Memory B cell (primary cell): Measurements from ENCODE around the gene LRRC23.
A peak's percentile ranks its signal among the peaks of the same experiment; 100 is the strongest.

ENCODE experiments used
- ATAC-seq: fragments of 150-1000 bp; cut with Tn5 transposase; 2 replicates; pipeline ENCODE4 v1.10.0; 2021; ENCODE audit warnings: low read depth, mild to moderate bottlenecking, moderate library complexity
- DNase-seq, 2 donors: peaks; one replicate each; pipeline ENCODE4 v3.0.0; 2022; ENCODE audit warnings: low spot score in 2 of 2
- H3K27ac Mint-ChIP-seq: one replicate; pipeline ENCODE4 v1.8.0; 2022; ENCODE audit warnings: mild to moderate bottlenecking, moderate library complexity, mixed read lengths
- H3K27me3 Mint-ChIP-seq: one replicate; pipeline ENCODE4 v1.8.0; 2022; ENCODE audit warnings: mixed read lengths
- H3K36me3 Mint-ChIP-seq: one replicate; pipeline ENCODE4 v1.8.0; 2022; ENCODE audit warnings: mild to moderate bottlenecking, mixed read lengths
- H3K4me1 Mint-ChIP-seq: one replicate; pipeline ENCODE4 v1.8.0; 2022; ENCODE audit warnings: mixed read lengths
- H3K4me3 Mint-ChIP-seq: one replicate; pipeline ENCODE4 v1.8.0; 2022; ENCODE audit warnings: mild to moderate bottlenecking, moderate library complexity, mixed read lengths
- H3K9me3 Mint-ChIP-seq: one replicate; pipeline ENCODE4 v1.8.0; 2022; ENCODE audit warnings: mixed read lengths

LRRC23 gene

DNA sequence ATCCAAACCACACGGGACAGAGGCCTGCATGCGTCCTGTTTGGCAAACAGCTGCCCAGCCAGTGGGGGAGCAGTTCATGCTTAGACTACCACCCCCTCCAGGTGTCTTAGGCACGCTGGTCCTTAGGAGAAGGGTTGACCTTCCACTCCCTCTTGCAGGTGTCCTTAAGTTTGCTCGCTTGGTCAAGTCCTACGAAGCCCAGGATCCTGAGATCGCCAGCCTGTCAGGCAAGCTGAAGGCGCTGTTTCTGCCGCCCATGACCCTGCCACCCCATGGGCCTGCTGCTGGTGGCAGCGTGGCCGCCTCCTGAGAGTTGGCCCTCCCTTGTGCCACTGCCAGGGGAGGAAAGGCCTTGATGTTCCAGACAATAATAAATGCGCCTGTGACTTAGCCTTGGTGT, 41.0 kb downstream of the LRRC23 start:
- Mint-ChIP-seq H3K27ac (peak overlapping the region; percentile 94), H3K27me3 (no peaks in the 10 kb centered on the region), H3K36me3 (no peaks in the 10 kb centered on the region), H3K9me3 (no peaks in the 10 kb centered on the region), H3K4me1 (peaks cover 52% of the 10 kb centered on the region), H3K4me3 (peak overlapping the region; percentile 78)
- ATAC-seq (no peak), DNase-seq (no peak)

DNA sequence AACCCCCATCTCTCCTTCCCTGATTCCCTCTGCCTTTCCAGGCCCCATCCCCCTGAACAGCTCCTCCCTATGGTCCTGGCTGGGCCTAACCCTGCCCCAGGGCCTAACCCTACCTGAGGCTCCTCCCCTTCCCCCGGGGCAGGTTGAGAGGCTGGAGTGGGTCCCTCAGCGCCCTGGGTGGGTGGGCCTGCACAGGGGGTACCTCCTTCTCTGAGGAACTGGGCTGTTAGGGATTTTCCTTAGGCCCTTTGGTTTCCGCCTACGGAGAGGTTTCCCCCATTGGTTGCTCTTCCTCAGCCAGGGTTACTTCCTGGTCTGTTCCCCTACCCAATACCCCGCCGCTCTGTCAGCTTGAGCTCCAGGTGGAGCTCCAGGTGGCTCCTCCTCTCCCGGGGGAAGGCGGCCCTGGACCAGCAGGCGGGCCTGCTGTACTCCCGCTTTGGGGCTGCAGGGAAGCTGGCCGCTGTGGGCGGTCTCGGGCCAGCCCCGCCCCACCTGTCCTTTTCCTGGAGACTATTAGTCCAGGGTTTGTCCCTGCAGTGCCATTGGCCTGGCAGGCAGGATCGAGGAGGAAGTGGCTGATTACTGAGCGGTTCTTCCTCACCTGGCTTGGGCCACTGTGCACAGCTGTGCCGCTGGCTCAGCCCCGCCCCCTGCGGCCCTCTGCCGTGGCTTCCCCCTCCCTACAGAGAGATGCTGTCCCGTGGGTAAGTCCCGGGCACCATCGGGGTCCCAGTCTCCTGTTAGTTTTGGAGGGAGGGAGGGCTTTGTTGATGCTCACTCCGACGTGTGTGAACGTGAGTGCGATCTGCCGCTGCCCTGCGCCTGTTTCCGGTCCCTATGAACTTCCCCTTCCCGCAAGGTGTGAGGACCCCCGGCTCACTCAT, 41.7 kb downstream of the LRRC23 start:
- Mint-ChIP-seq H3K27me3 (no peaks in the 10 kb centered on the region), H3K4me1 (peaks cover 56% of the 10 kb centered on the region), H3K27ac (peak overlapping the region; percentile 94), H3K9me3 (no peaks in the 10 kb centered on the region), H3K4me3 (peak overlapping the region; percentile 78), H3K36me3 (no peaks in the 10 kb centered on the region)
- peak; percentile 62 to 66 for DNase-seq
- peak; percentile 33 for ATAC-seq

DNA sequence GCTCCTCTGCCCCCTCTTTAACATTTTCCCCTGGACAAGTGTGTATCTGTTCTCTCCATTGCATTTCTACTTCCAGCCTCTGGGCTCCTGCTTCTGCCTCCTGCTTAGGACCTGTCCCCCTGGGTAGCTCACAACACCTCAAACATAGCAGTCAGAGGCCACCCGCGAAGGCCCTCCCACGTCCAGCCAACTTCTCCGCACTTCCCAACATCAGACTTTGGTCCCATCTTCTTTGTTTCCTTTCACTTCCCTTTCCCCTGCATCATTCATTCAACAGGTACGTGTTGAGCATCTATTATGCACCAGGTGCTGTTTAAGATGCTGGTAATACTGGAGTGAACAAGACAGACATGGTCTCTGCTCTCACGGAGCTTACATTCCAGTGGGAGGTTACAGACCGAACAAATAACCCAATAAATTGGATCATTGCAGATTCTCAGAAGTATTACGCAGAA, 42.3 kb downstream of the LRRC23 start:
- peaks cover 56% of the 10 kb centered on the region for H3K4me1 Mint-ChIP-seq
- peak overlapping the region; percentile 94 for H3K27ac Mint-ChIP-seq
- ATAC-seq (no peak), DNase-seq (no peak)
- peaks cover 4% of the 10 kb centered on the region for H3K36me3 Mint-ChIP-seq
- H3K9me3 Mint-ChIP-seq, result no peaks in the 10 kb centered on the region
- H3K27me3 Mint-ChIP-seq, result no peaks in the 10 kb centered on the region
- peak overlapping the region; percentile 78 for H3K4me3 Mint-ChIP-seq

DNA sequence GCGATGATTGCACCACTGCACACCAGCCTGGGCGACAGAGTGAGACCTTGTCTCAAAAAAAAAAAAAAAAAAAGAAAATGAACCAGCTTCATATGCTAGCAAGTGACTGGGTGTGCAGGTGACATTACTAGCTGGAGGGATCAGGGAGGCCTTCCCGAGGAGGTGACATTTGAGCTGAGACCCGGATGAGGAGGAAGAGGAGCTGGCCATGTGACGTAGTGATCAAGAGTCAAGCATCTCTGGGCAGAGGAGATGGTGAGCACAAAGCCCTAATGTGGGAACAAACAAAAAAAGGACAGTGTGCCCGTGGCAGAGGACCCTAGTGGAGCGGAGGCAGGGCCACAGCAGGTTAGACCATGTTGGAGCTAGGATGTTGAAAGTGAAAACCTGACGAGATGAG, 43.0 kb downstream of the LRRC23 start:
- Mint-ChIP-seq H3K27ac (peak overlapping the region; percentile 94), H3K36me3 (peaks cover 11% of the 10 kb centered on the region), H3K4me1 (peaks cover 56% of the 10 kb centered on the region), H3K9me3 (no peaks in the 10 kb centered on the region), H3K4me3 (peak overlapping the region; percentile 54), H3K27me3 (no peaks in the 10 kb centered on the region)
- ATAC-seq (no peak), DNase-seq (no peak)

DNA sequence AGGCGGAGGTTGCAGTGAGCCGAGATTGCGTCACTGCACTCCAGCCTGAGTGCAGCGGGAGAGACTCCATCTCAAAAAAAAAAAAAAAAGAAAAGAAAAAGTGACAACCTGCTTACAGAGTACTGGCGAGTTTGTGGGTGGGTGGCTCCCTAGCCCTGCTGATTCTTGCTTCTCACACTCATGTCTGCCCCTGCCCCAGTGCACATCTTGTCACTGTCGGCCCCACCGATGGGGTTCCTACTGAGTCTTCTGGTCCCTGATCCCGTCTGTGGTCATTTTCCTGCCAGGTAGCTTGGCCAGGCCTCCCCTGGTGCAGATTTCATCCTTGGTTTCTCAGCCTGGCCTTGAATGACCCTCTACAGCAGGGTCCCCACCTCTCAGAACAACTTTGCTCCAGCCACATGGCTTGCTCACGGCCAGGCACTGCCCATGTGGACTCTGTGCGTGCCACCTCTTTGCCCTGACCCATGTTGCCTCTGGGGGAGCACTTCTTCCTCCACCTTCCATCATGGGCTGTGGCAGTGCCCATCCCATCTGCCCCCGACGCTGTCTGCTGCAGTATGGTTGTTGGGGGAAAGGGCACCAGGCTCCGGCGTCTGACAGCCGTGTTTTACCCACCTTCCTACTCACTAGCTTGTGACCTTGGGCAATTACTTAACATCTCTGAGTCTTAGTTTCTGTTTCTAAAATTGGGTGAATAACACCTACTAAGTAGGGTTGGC, 44.4 kb downstream of the LRRC23 start:
- Mint-ChIP-seq H3K27ac (peak overlapping the region; percentile 94), H3K36me3 (peaks cover 21% of the 10 kb centered on the region), H3K4me3 (peak overlapping the region; percentile 73), H3K4me1 (peaks cover 55% of the 10 kb centered on the region), H3K9me3 (no peaks in the 10 kb centered on the region), H3K27me3 (no peaks in the 10 kb centered on the region)
- ATAC-seq (peak; percentile 3), DNase-seq (peak in 1 of 2 donors; percentile 22)

DNA sequence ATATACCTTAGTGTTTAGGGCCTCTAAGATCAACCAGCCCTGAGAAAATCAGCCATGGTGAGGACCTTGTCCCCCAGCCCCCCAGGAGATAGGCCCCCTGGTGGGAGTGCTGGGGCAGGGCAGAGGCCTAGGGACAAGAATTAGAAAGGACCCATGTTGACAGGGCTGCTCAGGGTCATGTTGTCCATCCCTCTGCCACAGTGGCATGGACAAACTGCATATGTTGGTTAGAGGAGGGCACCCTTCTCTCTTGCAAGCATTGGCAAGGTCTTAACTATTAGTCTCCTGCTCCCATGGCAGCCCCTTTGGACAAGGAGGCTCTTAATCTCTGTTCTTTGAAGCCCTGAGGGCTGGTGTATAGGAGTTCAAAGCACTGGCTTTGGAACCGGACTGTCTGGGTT, 45.8 kb downstream of the LRRC23 start:
- no peaks in the 10 kb centered on the region for H3K9me3 Mint-ChIP-seq
- peak overlapping the region; percentile 94 for H3K27ac Mint-ChIP-seq
- H3K4me1 Mint-ChIP-seq, result peaks cover 62% of the 10 kb centered on the region
- DNase-seq (no peak), ATAC-seq (no peak)
- H3K4me3 Mint-ChIP-seq, result peak overlapping the region; percentile 99
- H3K27me3 Mint-ChIP-seq, result no peaks in the 10 kb centered on the region
- H3K36me3 Mint-ChIP-seq, result peaks cover 32% of the 10 kb centered on the region

DNA sequence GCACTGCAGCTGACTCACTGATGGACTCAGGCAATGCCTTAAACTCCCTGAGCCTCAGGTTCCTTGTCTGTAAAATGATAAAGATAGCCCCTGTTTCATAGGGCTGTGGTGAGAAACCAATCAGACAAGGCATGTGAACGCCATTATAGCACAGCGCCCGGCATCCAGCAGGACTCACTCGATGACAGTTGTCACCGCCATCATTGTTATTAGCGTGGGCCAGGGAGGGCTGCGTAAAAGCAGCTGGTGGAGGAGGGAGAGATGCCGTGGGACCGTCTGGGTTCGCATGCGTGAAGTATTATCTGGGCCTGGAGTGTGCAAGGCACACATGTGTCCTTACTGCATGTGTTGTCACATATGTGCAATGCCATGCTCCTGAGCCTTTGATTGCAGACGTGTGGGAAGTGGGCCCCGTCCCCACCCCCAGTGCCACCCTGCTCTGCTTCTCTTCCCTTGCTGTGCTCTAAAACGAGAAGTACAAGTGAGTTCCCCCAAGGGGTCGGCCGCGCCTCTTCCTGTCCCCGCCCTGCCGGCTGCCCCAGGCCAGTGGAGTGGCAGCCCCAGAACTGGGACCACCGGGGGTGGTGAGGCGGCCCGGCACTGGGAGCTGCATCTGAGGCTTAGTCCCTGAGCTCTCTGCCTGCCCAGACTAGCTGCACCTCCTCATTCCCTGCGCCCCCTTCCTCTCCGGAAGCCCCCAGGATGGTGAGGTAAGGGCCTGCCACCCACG, 46.4 kb downstream of the LRRC23 start, which contains the start of gene PTPN6:
Gene PTPN6, plus strand, starts transcription at position 546 of the 730 bp plus-strand sequence. Its CDS starts 157 bp downstream, at position 703.
- ATAC-seq (peak; percentile 65), DNase-seq (peak; percentile 69 to 73)
- H3K4me1 Mint-ChIP-seq, result peaks cover 63% of the 10 kb centered on the region
- H3K27me3 Mint-ChIP-seq, result no peaks in the 10 kb centered on the region
- H3K4me3 Mint-ChIP-seq, result peak within 1 kb of the TSS; percentile 99
- no peaks in the 10 kb centered on the region for H3K9me3 Mint-ChIP-seq
- H3K36me3 Mint-ChIP-seq, result peaks cover 38% of the 10 kb centered on the region
- peak within 1 kb of the TSS; percentile 94 for H3K27ac Mint-ChIP-seq

DNA sequence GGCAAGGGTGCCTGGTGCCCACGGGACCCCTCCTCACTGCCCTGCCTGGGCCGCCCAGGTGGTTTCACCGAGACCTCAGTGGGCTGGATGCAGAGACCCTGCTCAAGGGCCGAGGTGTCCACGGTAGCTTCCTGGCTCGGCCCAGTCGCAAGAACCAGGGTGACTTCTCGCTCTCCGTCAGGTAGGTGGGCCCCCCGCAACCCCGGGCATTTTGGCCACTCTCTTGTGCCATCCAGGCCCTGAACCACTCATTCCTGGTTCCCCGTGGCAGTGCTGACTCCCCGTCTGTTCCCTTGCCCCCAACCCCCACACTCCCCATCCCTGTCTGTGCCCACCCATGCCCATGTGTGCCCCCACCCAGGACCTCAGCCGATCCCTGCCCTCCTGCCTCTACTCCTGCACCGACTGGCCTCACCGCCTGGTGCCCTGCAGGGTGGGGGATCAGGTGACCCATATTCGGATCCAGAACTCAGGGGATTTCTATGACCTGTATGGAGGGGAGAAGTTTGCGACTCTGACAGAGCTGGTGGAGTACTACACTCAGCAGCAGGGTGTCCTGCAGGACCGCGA, 47.0 kb downstream of the LRRC23 start:
- no peaks in the 10 kb centered on the region for H3K27me3 Mint-ChIP-seq
- H3K27ac Mint-ChIP-seq, result peak overlapping the region; percentile 94
- no peak for DNase-seq
- no peaks in the 10 kb centered on the region for H3K9me3 Mint-ChIP-seq
- H3K4me3 Mint-ChIP-seq, result peak overlapping the region; percentile 99
- no peak for ATAC-seq
- H3K36me3 Mint-ChIP-seq, result peaks cover 43% of the 10 kb centered on the region
- H3K4me1 Mint-ChIP-seq, result peaks cover 64% of the 10 kb centered on the region

DNA sequence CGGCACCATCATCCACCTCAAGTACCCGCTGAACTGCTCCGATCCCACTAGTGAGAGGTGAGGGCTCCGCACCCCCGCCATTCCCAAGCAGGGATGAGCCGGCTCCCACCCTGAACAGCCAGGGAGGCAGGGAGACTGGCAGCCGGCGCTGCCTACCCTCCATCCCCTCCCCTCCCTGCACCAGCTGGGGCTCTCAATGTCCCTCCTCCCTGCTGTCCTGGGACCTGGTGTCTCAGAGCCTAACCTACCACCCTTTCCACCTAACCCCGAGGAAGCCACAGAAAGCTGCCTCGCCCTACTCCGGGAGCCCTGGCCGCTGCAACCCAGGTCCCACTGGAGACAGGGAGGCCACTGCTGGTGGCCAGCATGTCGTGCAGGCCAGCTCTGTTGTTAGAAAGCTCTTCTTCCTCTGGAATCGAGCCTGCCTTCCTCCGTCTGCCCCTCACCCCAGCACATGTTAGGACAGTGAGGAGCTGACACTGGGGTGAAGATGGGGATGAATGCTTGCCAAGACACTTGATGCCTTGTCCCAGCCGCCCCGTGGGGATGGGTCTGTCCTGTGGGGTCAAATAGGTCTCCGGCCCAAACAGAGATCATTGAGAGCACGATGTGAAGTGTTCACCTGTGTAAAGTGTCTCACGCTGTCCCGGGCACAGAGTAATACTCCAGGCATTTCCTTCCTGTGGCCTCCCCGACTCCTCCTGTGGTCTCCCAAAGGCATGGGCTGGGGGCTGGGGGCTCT, 47.7 kb downstream of the LRRC23 start:
- Mint-ChIP-seq H3K4me1 (peaks cover 65% of the 10 kb centered on the region), H3K27ac (peak overlapping the region; percentile 94), H3K36me3 (peaks cover 49% of the 10 kb centered on the region), H3K4me3 (peak overlapping the region; percentile 99), H3K27me3 (no peaks in the 10 kb centered on the region), H3K9me3 (no peaks in the 10 kb centered on the region)
- DNase-seq (peak in 1 of 2 donors; percentile 15), ATAC-seq (no peak)

DNA sequence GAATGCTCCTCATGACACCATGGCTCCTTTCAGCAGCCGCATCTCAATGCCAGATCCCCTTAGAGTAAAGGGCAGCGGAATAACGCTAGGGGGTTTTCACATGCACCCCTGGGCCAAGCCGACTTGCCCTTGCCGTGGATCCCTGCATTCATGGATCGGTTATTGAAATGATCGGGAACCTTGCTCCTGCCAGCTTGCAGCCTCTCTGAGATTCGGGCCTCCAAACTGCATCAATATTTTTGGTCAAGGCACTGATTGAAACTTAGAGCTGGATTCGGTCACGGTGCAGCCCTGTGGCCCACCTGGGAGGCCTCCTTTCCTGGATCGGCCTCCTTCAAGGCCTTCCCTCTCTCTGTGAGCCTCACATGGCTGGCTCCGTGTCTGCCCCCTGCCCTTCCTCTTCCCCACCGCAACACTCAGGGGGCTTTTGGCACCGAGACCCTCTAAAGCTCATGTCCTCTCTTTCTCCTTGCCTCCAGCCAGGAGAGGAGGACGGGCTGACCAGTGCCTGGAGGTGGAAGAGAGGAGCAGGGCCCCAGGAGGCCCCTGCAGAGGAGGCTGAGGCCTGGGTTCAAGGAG, 48.3 kb downstream of the LRRC23 start:
- Mint-ChIP-seq H3K4me3 (peak overlapping the region; percentile 99), H3K4me1 (peaks cover 65% of the 10 kb centered on the region), H3K27ac (peak overlapping the region; percentile 94), H3K36me3 (peaks cover 50% of the 10 kb centered on the region), H3K27me3 (no peaks in the 10 kb centered on the region), H3K9me3 (no peaks in the 10 kb centered on the region)
- ATAC-seq (no peak), DNase-seq (peak in 1 of 2 donors; percentile 32)

DNA sequence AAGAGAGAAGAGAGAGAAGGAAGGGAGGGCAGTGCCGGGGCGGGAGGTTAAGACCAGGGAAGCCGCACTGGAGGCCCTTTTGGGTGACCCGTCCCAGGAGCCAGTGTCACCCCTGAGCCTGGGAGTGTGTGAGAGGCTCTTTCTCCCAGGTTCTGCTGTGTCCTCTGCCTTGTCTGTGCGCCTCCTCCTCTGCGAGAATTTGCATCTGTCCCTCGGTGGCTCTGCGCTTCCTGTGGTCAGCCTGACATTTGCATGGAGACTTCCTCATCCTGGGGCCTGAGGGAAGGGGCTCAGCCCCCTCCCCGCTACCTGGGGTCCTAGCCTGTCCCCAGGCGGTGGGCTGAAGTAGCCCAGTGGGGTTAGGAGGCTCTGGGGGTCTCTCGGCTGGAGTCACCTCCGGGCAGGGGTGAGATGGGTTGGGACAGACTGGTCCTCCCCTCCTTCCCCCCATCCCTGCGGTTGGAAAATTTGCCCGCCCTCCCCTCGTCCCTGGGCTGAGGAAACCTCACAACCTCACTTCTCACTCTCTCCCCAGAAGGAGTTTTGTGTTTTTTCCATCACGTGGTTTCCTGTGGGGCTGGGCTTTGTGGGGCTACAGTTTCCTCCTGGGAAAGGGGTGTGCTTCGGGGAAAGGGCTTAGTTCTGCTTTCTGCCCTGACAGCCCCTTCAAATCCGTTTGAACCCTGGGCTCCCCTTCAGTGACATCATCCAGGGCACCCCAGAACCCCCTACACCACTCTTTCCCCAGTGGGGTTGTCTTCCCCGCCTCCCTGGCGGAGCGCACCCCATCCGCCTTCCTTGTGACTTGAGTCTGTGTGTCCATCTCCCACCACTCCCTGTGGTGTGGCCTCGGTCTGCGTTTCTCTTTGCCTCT, 49.1 kb downstream of the LRRC23 start:
- peak overlapping the region; percentile 99 for H3K4me3 Mint-ChIP-seq
- ATAC-seq (peak; percentile 61), DNase-seq (peak; percentile 59 to 72)
- H3K36me3 Mint-ChIP-seq, result peaks cover 53% of the 10 kb centered on the region
- no peaks in the 10 kb centered on the region for H3K27me3 Mint-ChIP-seq
- peak overlapping the region; percentile 94 for H3K27ac Mint-ChIP-seq
- no peaks in the 10 kb centered on the region for H3K9me3 Mint-ChIP-seq
- peaks cover 67% of the 10 kb centered on the region for H3K4me1 Mint-ChIP-seq
